ENCODE results near the gene TMCO1. TPM values are rescaled to one million over a fixed set of nuclear protein-coding genes. Genes with fewer than 3 reads are reported as not detected.

Gene TMCO1
- total RNA-seq, 2 experiments from 2014 or later = 25.7 to 27.4 TPM

GRCh38 chr1:165763442-165763841, 5.2 kb downstream of the TMCO1 start:
- Histone ChIP-seq H3K9me3 (ENCODE audit: control insufficient read depth in 1 of 2, insufficient read depth in 1 of 2, low read length in 2 of 2) (no peaks in the 10 kb centered on the region), H3K4me3 (ENCODE audit: low read length) (no peak overlapping the region), H3K4me1 (ENCODE audit: insufficient read depth, low read length) (peaks cover 18% of the 10 kb centered on the region), H3K27me3 (ENCODE audit: control insufficient read depth in 1 of 2, insufficient read depth in 2 of 2, low read length in 2 of 2) (no peaks in the 10 kb centered on the region), H3K27ac (ENCODE audit: low read depth in 1 of 2, low read length in 2 of 2) (no peak overlapping the region), H3K36me3 (ENCODE audit: insufficient read depth, low read length) (peaks cover 47% of the 10 kb centered on the region)
- POLR2A ChIA-PET = no interaction called here
- intact Hi-C loops (cut with DNase I, micrococcal nuclease) = loop anchor here in 1 of 2 experiments (10.0 kb wide), 1 partner anchor 1071 kb away; the partner anchor contains the start of gene POGK
- no peak for DNase-seq
- ATAC-seq (ENCODE audit: poor library complexity) = no peak
- TF ChIP-seq CTCF (IDR thresholded peaks at IDR 0.05) = no peak
- Mint-ChIP-seq H3K4me1 (ENCODE audit: low read depth) (peaks cover 70% of the 10 kb centered on the region), H3K9me3 (no peaks in the 10 kb centered on the region), H3K4me3 (no peak overlapping the region), H3K36me3 (ENCODE audit: low read depth) (peaks cover 88% of the 10 kb centered on the region), H3K27ac (no peak overlapping the region), H3K27me3 (no peaks in the 10 kb centered on the region)
- CTCF ChIA-PET = no interaction called here

- POLR2A ChIA-PET = no interaction called here
- peaks cover 67% of the 10 kb centered on the region for H3K4me1 Mint-ChIP-seq (ENCODE audit: low read depth)
- ATAC-seq (ENCODE audit: poor library complexity) (no peak), DNase-seq (no peak)
- Histone ChIP-seq H3K4me3 (ENCODE audit: low read length) (no peak overlapping the region), H3K9me3 (ENCODE audit: control insufficient read depth in 1 of 2, insufficient read depth in 1 of 2, low read length in 2 of 2) (no peaks in the 10 kb centered on the region), H3K36me3 (ENCODE audit: insufficient read depth, low read length) (peaks cover 54% of the 10 kb centered on the region), H3K4me1 (ENCODE audit: insufficient read depth, low read length) (peaks cover 14% of the 10 kb centered on the region), H3K27me3 (ENCODE audit: control insufficient read depth in 1 of 2, insufficient read depth in 2 of 2, low read length in 2 of 2) (no peaks in the 10 kb centered on the region), H3K27ac (ENCODE audit: low read depth in 1 of 2, low read length in 2 of 2) (no peak overlapping the region)
- H3K4me3 Mint-ChIP-seq = no peak overlapping the region
- intact Hi-C loops (cut with DNase I, micrococcal nuclease) = loop anchor here in 1 of 2 experiments (10.0 kb wide), 1 partner anchor 1072 kb away; the partner anchor contains the start of gene POGK
- H3K27ac Mint-ChIP-seq = no peak overlapping the region
- no peak for TF ChIP-seq CTCF (IDR thresholded peaks at IDR 0.05)
- no peaks in the 10 kb centered on the region for H3K27me3 Mint-ChIP-seq
- H3K36me3 Mint-ChIP-seq (ENCODE audit: low read depth) = peaks cover 88% of the 10 kb centered on the region
- CTCF ChIA-PET = no interaction called here
- H3K9me3 Mint-ChIP-seq = no peaks in the 10 kb centered on the region
Observed at GRCh38 chr1:165762725-165763124, 5.9 kb downstream of the TMCO1 start.

DNA sequence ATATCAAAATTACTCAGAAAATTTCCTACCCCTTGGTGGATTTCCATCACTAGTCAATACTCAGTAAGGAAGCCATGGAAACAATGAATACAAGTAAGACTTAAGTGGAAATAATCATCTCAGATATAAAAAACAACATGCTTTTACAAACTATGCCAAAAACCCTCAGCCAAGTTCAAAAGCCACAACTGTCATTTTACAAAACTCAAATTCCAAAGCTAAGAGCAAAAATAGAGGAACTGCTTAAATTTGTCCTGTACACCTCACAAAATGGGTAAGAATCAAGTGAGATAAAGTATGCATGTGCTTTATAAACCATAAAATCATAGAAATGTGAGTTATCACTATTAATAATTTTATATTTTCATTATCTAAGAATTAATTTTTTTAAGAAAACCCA, 9.6 kb downstream of the TMCO1 start:
- CTCF ChIA-PET = no interaction called here
- peaks cover 86% of the 10 kb centered on the region for H3K36me3 Mint-ChIP-seq (ENCODE audit: low read depth)

More for the DNA sequence above, 9.6 kb downstream of the TMCO1 start:
- Mint-ChIP-seq H3K4me3 (no peak overlapping the region), H3K9me3 (no peaks in the 10 kb centered on the region), H3K27ac (no peak overlapping the region), H3K27me3 (no peaks in the 10 kb centered on the region), H3K4me1 (ENCODE audit: low read depth) (peaks cover 55% of the 10 kb centered on the region)
- Histone ChIP-seq H3K27me3 (ENCODE audit: control insufficient read depth in 1 of 2, insufficient read depth in 2 of 2, low read length in 2 of 2) (no peaks in the 10 kb centered on the region), H3K27ac (ENCODE audit: low read depth in 1 of 2, low read length in 2 of 2) (no peak overlapping the region), H3K9me3 (ENCODE audit: control insufficient read depth in 1 of 2, insufficient read depth in 1 of 2, low read length in 2 of 2) (no peaks in the 10 kb centered on the region), H3K4me3 (ENCODE audit: low read length) (no peak overlapping the region), H3K36me3 (ENCODE audit: insufficient read depth, low read length) (peaks cover 46% of the 10 kb centered on the region), H3K4me1 (ENCODE audit: insufficient read depth, low read length) (peaks cover 3% of the 10 kb centered on the region)
- ATAC-seq (ENCODE audit: poor library complexity) = no peak
- no peak for TF ChIP-seq CTCF (IDR thresholded peaks at IDR 0.05)
- DNase-seq = no peak
- POLR2A ChIA-PET = interaction anchor here (1.8 kb wide), 1 partner anchor 10 kb away, joined by 8 read pairs; the partner anchor contains the start of gene TMCO1
- intact Hi-C loops (cut with DNase I, micrococcal nuclease) = no loop called here

Data from CD4-positive, alpha-beta T cell (primary cell).